ENCODE results near the gene HADH.
A peak's percentile ranks its signal among the peaks of the same experiment; 100 is the strongest.
"Not testable (repeated sequence)": the region's sequence is repeated elsewhere in the genome, so short reads cannot be mapped to it uniquely, and the experiment has no call there.

HADH gene

DNA sequence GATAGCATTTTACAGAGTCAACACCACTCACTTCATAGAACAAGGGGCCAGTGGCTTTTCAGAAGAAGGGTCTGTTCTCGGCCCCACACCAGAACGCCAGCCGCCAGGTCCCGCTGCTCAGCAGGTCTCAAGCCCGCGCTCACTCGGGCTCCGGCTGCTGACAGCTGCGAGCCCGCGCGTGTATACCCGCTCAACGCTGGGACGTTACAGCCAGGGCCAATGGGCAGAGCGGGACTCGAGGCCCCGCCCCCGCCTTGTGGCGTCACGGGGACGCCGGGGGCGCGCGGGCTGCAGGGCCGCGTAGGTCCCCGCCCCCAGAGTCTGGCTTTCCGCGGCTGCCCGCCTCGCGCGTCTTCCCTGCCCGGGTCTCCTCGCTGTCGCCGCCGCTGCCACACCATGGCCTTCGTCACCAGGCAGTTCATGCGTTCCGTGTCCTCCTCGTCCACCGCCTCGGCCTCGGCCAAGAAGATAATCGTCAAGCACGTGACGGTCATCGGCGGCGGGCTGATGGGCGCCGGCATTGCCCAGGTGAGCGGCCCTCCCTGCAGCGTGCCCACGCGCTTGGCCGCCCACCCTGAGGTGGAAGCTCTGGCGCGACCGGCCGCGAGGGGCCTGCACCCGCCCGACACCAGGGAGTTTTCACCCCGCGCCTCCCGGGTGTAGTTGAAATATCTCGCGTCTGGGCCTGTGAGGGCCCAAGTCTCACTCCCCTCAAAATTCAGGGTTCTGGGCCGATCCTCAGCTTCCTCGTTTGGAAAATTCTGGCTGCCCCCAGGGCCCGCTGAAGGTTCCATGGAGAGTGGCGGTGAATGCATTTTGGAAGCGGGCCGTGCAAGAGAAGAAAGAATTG lies at the start of gene HADH:
Gene HADH, plus strand, starts transcription at position 353 of the 850 bp plus-strand sequence. Its CDS starts 44 bp downstream, at position 397.
- H3K4me3 ChIP-seq (ENCODE audit: low read length), result peak within 1 kb of the TSS; percentile 91
- no peak for TF ChIP-seq CTCF (conservative IDR thresholded peaks at IDR 0.05; ENCODE audit: low read length)
- peak; percentile 85 for DNase-seq (ENCODE audit: low read depth)

GRCh38 chr4:107945809-107946208 lies 43.9 kb upstream of the HADH start:
- no peak for TF ChIP-seq CTCF (conservative IDR thresholded peaks at IDR 0.05; ENCODE audit: low read length)
- DNase-seq (ENCODE audit: low read depth), result no peak
- H3K4me3 ChIP-seq (ENCODE audit: low read length), result no peak overlapping the region

DNA sequence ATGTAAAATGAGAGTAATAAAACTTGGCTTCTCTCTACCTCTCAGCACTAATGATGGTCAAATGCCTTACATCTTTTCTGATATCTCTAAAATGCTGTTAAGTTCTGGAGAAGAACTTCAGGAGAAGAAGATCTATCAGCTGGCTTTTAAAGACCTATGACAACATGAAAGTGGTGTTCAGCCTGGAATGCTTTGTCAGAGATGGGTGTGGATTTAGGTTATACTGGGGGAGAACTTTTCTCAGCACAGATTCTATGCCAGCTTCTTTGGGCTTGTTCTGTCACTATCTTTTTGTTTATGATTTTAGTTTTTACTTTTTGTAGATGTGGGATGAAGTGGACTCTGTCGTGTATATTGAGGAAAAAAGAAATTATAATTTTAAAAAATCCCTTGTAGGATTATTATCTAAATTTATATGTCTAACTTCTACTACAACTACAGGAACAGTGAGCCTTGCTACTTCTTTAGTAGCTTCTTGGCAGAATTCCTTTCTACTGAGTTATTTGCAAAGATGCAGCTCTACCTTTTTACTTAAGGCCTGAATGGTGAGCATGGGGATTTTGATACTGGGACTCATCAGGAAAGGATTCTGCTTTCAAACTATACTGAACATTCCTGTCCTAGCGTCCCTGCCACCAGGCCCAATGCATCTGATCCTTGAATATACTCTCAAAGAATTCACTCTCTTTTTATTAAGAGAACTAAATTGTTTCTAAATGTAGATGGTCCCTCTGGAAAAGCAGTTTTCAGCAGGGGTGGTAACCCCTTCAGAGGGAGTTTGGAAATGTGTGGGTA lies 38.7 kb upstream of the HADH start:
- no peak for TF ChIP-seq CTCF (conservative IDR thresholded peaks at IDR 0.05; ENCODE audit: low read length)
- no peak overlapping the region for H3K4me3 ChIP-seq (ENCODE audit: low read length)
- DNase-seq (ENCODE audit: low read depth), result no peak

DNA sequence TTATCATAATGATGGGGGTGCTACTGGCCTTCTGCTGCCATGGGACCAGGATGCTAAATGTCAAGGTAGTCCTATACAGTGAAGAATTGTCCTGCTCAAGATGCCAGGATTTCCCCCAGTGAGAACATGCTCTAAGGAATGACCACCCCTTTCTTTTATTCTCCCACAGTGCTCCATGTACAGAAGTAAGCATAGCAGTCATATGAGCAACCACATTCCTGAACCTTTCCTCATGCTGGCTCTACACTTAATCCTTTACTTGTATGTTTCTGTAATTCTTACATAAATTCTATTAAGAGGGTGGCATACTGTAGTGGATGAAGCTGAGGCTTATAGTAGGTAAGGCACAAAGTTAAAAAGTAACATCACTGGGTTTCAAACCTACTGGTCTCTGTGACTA lies 38.1 kb upstream of the HADH start:
- peak; percentile 81 for DNase-seq (ENCODE audit: low read depth)
- H3K4me3 ChIP-seq (ENCODE audit: low read length), result no peak overlapping the region
- no peak for TF ChIP-seq CTCF (conservative IDR thresholded peaks at IDR 0.05; ENCODE audit: low read length)

GRCh38 chr4:107956011-107956410 lies 33.7 kb upstream of the HADH start:
- DNase-seq (ENCODE audit: low read depth), result no peak
- no peak for TF ChIP-seq CTCF (conservative IDR thresholded peaks at IDR 0.05; ENCODE audit: low read length)
- no peak overlapping the region for H3K4me3 ChIP-seq (ENCODE audit: low read length)

- no peak overlapping the region for H3K4me3 ChIP-seq (ENCODE audit: low read length)
- DNase-seq (ENCODE audit: low read depth), result no peak
- no peak for TF ChIP-seq CTCF (conservative IDR thresholded peaks at IDR 0.05; ENCODE audit: low read length)
Observed at GRCh38 chr4:107966903-107967302, 22.8 kb upstream of the HADH start.

- not testable (repeated sequence) for DNase-seq (ENCODE audit: low read depth)
Observed at GRCh38 chr4:107967519-107967918, 22.2 kb upstream of the HADH start.

DNA sequence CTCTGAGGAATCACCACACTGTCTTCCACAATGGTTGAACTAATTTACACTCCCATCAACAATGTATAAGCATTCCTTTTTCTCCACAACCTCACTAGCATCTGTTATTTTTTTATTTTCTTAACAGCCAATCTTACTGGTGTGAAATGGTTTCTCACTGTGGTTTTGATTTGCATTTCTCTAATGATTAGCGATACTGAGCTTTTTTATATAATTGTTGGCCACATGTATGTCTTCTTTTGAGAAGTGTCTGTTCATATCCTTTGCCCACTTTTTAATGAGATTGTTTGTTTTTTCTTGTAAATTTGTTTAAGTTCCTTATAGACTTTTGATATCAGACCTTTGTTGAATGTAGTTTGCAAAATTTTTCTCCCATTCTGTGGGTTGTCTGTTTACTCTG lies 21.8 kb upstream of the HADH start:
- H3K4me3 ChIP-seq (ENCODE audit: low read length); DNase-seq (ENCODE audit: low read depth): not testable (repeated sequence)

More at GRCh38 chr4:107967519-107967918, 22.2 kb upstream of the HADH start:
- H3K4me3 ChIP-seq (ENCODE audit: low read length), result not testable (repeated sequence)

Measured in AG10803 (cell line).